Spleen (tissue), 11 donors: ENCODE data around the gene MED10. TPM values are rescaled to one million over a fixed set of nuclear protein-coding genes. Genes with fewer than 3 reads are reported as not detected.

ENCODE experiments used
- DNase-seq: peaks from one replicate; pipeline ENCODE4 v3.0.0-alpha.2; 2020
- H3K27ac ChIP-seq, 8 donors: fragments of 200-600 bp; sonication (generic) in 7 of 8; 1 replicate in 4 of 8; 2 replicates in 4 of 8; pipeline versions ENCODE4 v1.5.0 to v1.8.0; 2016 to 2021; ENCODE audit warnings: inconsistent platforms in 4 of 8, mild to moderate bottlenecking in 4 of 8, moderate library complexity in 1 of 8
- H3K27me3 ChIP-seq, 7 donors: fragments of 200-600 bp; sonication (generic) in 6 of 7; replicated peaks in 1 of 7; 1 replicate in 4 of 7; 2 replicates in 3 of 7; pipeline versions ENCODE4 v1.5.0 to v1.8.0; 2016 to 2021; ENCODE audit warnings: inconsistent platforms in 3 of 7, mild to moderate bottlenecking in 1 of 7
- H3K36me3 ChIP-seq, 6 donors: fragments of 200-600 bp; sonication (generic) in 5 of 6; 1 replicate in 4 of 6; 2 replicates in 2 of 6; pipeline versions ENCODE4 v1.5.0 to v1.8.0; 2016 to 2021; ENCODE audit warnings: inconsistent platforms in 2 of 6
- H3K4me1 ChIP-seq, 6 donors: fragments of 200-600 bp; sonication (generic) in 5 of 6; 1 replicate in 3 of 6; 2 replicates in 3 of 6; pipeline versions ENCODE4 v1.5.0 to v1.8.0; 2016 to 2021; ENCODE audit warnings: inconsistent platforms in 3 of 6
- H3K4me3 ChIP-seq, 8 donors: fragments of 200-600 bp; sonication (generic) in 7 of 8; 1 replicate in 4 of 8; 2 replicates in 4 of 8; pipeline versions ENCODE4 v1.5.0 to v1.8.0; 2016 to 2021; ENCODE audit warnings: inconsistent platforms in 4 of 8, mild to moderate bottlenecking in 4 of 8, moderate library complexity in 2 of 8
- H3K9me3 ChIP-seq, 8 donors: fragments of 200-600 bp; sonication (generic) in 7 of 8; 1 replicate in 4 of 8; 2 replicates in 4 of 8; pipeline versions ENCODE4 v1.5.0 to v1.8.0; 2016 to 2021; ENCODE audit warnings: inconsistent platforms in 4 of 8
- POLR2A ChIP-seq, 3 donors: fragments of 450-650 bp; IDR thresholded peaks; one replicate each; pipeline ENCODE4 v1.5.1; 2017; ENCODE audit warnings: antibody characterized with exemption in 3 of 3, mild to moderate bottlenecking in 1 of 3
- POLR2AphosphoS5 ChIP-seq, 3 donors: sonication (generic); formaldehyde crosslinking; IDR thresholded peaks; one replicate each; pipeline ENCODE4 v1.5.1; 2017; ENCODE audit warnings: antibody characterized with exemption in 3 of 3
- WGBS, 5 donors: extraction: QIAGEN DNeasy Blood & Tissue Kit in 3 of 5; methylation state at CpG; one replicate each; pipeline versions ENCODE4 v1.1.5 to v1.1.7; 2013 to 2018; 5-methylcytosine and 5-hydroxymethylcytosine counted together
- intact Hi-C: fragments of 100-400 bp; cut with DNase I; formaldehyde crosslinking; loops from one replicate; pipeline ENCODE4 v1.15.0; 2023; ENCODE audit warnings: low total_unique reads
- polyA plus RNA-seq, 3 donors: library from polyadenylated mRNA; stranded (reverse); fragments of 200-250 nt; gene quantifications; one replicate each; pipeline ENCODE4 v1.2.1, GENCODE V29; 2013
- total RNA-seq, 7 donors: library from RNA; depleted of rRNA in 3 of 7; stranded (reverse); fragments of >200 nt in 3 of 7; fragmentation: NEBNext Ultra II Directional in 4 of 7; extraction: Animal tissue kit (Norgen Biotek cat#: 25700) in 4 of 7; gene quantifications; one replicate each; pipeline versions ENCODE4 v1.1.0 to v1.2.1, GENCODE V29; 2016 to 2021
- TF ChIP-seq, protein P1 (sequence below), 11 experiments: fragments of 200-600 bp in 7 of 11; fragments of 450-650 bp in 4 of 11; sonication (generic) in 4 of 11; IDR thresholded peaks in 8 of 11; conservative IDR thresholded peaks in 3 of 11; 1 replicate in 7 of 11; 2 replicates in 4 of 11; pipeline versions ENCODE4 v1.4.0 to v1.8.0; 2016 to 2021; ENCODE audit warnings: antibody characterized with exemption in 11 of 11, inconsistent platforms in 4 of 11, mild to moderate bottlenecking in 1 of 11
- donor health status: healthy with polysubstance abuse.
- donor health status: DM: no; HTN: no; CAD: no; lungs with moderate emphysema.
- donor health status: DM: no; HTN: no; CAD: no.
- donor health status: Bipolar disorder and iron deficiency.
- donor health status: healthy.
- donor health status: DM: no; HTN: no; CAD: no.
- donor health status: DM: yes; HTN: yes; CAD: no.

The MED10 gene
- total and polyA plus RNA-seq, 10 donors, result 31.9 to 50.4 (median 43.6) TPM

DNA sequence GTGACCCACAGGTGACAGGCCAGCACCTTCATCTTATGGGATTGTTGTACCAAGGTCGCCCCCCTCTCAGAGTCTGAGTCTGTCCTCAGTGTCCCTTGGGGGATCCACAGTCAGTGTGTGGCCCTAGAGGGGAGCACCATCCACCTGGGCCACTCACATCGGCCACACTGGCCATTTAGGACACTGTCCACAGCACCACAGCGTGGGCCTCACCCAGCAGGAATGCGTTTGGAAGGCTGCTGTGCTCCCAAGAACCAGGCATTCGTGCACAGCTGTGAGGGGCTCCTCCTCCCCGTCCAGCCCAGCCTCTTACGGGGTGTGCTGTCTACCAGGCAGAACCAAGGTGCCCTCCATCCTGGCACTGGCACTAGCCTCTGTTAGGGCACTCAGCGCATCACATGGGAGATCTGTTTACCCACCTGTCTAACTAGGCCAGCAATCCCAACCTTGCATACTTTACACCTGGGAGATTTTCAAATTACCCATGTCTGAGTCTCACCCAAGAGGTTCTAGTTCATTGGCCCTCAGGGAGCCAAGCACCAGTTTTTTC, 45.8 kb upstream of the MED10 start:
- Histone ChIP-seq H3K27me3 (peaks cover 0 to 19% (median 0%) of the 10 kb centered on the region in 7 donors), H3K27ac (no peak overlapping the region), H3K4me1 (no peaks in the 10 kb centered on the region), H3K4me3 (no peak overlapping the region), H3K9me3 (no peaks in the 10 kb centered on the region), H3K36me3 (no peaks in the 10 kb centered on the region)
- TF ChIP-seq, protein P1, sequence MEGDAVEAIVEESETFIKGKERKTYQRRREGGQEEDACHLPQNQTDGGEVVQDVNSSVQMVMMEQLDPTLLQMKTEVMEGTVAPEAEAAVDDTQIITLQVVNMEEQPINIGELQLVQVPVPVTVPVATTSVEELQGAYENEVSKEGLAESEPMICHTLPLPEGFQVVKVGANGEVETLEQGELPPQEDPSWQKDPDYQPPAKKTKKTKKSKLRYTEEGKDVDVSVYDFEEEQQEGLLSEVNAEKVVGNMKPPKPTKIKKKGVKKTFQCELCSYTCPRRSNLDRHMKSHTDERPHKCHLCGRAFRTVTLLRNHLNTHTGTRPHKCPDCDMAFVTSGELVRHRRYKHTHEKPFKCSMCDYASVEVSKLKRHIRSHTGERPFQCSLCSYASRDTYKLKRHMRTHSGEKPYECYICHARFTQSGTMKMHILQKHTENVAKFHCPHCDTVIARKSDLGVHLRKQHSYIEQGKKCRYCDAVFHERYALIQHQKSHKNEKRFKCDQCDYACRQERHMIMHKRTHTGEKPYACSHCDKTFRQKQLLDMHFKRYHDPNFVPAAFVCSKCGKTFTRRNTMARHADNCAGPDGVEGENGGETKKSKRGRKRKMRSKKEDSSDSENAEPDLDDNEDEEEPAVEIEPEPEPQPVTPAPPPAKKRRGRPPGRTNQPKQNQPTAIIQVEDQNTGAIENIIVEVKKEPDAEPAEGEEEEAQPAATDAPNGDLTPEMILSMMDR (IDR thresholded peaks at IDR 0.05 in 8 of 11, conservative IDR thresholded peaks at IDR 0.05 in 3 of 11), result no peak
- TF ChIP-seq POLR2A (IDR thresholded peaks at IDR 0.05) (no peak), POLR2AphosphoS5 (IDR thresholded peaks at IDR 0.05) (no peak)
- intact Hi-C loops, result no loop called here
- WGBS, 5 donors, result 83 to 100% (median 92%) methylated on average over 2 to 8 of the region's 8 CpGs
- DNase-seq, result no peak

DNA sequence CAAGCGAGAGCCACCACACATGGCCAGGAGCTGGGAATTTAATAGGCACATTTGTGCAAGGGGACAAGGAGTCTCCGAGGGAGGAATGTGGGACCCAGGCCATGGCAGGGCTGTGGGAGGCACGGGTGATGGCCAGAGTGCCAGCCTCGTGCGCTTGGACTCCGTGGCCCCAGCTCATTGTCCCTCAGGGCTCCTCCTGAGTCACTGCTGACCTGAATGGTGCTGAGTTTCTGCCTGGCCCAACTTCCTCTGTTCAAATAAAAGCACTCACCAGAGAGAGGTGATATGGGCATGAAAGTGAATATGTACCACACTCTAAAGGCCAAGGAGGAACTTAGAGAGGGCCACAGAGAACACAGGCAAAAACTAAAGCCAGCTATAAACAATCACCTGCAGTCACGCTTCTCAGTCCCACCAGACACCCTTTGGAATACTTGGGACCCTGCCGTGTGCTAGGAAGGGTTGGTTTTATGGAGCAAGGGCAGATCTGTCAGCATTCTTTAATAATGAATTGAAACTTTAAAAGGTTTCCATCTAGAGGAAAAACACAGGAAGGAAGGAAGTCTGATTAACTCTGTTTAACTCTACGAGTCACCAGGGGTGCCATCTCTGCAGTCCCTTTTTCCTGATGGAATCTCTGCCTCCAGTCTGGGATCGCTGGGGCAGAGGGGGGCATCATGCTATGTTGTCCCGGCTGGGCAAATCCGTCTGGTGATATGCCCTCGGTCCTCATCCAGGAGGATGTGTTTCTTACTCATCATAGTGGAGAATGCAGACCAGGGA, 45.2 kb upstream of the MED10 start:
- 61 to 74% (median 64%) methylated on average over 8 to 13 of the region's 13 CpGs for WGBS, 5 donors
- H3K4me1 ChIP-seq, result no peaks in the 10 kb centered on the region
- no peak overlapping the region for H3K4me3 ChIP-seq
- H3K27ac ChIP-seq, result no peak overlapping the region
- peaks cover 0 to 19% (median 0%) of the 10 kb centered on the region in 7 donors for H3K27me3 ChIP-seq
- no peaks in the 10 kb centered on the region for H3K36me3 ChIP-seq
- TF ChIP-seq, protein P1 (IDR thresholded peaks at IDR 0.05 in 8 of 11, conservative IDR thresholded peaks at IDR 0.05 in 3 of 11), result no peak
- no peak for TF ChIP-seq POLR2A (IDR thresholded peaks at IDR 0.05)
- no peak for TF ChIP-seq POLR2AphosphoS5 (IDR thresholded peaks at IDR 0.05)
- H3K9me3 ChIP-seq, result no peaks in the 10 kb centered on the region
- intact Hi-C loops, result no loop called here
- no peak for DNase-seq

DNA sequence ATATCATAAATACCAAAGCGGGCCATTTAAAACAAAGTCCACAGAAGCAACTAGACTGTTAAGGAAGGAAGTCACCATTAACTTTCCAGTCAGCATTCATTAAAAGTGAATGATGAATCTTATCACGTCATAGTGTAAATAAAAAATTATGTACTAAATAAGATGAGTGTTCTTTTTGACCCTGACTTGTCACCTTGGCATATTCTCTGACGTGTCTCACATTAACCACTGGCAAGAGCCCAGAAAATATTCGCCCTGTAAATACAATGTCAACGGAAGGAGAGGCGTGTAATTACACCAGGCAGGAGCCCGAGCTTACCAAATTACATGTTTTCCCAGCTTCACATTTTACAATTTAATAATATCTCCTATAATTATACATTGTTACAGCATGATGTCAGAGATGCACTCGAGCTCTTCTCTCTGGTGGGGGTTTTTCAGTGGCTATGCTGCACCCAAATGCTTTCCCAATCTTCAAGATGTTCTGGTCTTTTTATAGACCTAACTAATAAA, 41.0 kb upstream of the MED10 start:
- TF ChIP-seq POLR2AphosphoS5 (IDR thresholded peaks at IDR 0.05) (no peak), POLR2A (IDR thresholded peaks at IDR 0.05) (no peak)
- TF ChIP-seq, protein P1 (IDR thresholded peaks at IDR 0.05 in 8 of 11, conservative IDR thresholded peaks at IDR 0.05 in 3 of 11), result no peak
- no peak overlapping the region for H3K4me3 ChIP-seq
- no peaks in the 10 kb centered on the region for H3K4me1 ChIP-seq
- peaks cover 0 to 7% (median 0%) of the 10 kb centered on the region in 7 donors for H3K27me3 ChIP-seq
- intact Hi-C loops, result no loop called here
- DNase-seq, result no peak
- WGBS, 5 donors, result 58 to 73% (median 68%) methylated on average over 8 of the region's 8 CpGs
- H3K27ac ChIP-seq, result no peak overlapping the region
- H3K9me3 ChIP-seq, result no peaks in the 10 kb centered on the region
- H3K36me3 ChIP-seq, result no peaks in the 10 kb centered on the region

DNA sequence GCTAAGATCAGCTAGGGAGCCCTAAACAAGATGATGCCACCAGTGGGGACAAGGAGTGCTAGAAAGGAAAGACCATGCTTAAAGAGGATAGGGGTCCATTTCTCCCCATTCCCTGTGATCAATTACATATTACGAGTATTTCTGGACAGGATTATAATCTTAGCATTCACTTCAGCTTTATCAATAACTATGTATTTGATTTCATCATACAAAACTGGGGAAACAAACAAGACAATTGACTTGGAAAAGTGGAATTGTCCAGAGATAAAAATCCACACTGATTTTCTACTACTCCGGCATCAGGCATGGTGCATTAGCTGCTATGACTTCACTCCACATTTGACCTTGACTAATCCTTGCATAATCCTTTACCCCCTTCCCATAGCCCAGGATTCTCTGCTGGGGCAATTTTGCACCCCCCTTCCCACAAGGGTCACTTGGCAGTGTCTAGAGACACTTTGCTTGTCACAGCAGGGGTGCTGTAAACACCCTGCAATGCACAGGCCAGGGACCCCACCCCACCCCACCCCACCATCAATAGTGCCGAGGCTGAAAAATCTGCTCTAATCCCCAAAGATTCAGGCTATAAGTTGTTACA, 40.4 kb upstream of the MED10 start:
- Histone ChIP-seq H3K27me3 (peaks cover 0 to 7% (median 0%) of the 10 kb centered on the region in 7 donors), H3K9me3 (no peaks in the 10 kb centered on the region), H3K4me1 (no peaks in the 10 kb centered on the region), H3K4me3 (no peak overlapping the region), H3K36me3 (no peaks in the 10 kb centered on the region), H3K27ac (no peak overlapping the region)
- intact Hi-C loops, result no loop called here
- no peak for TF ChIP-seq POLR2A (IDR thresholded peaks at IDR 0.05)
- TF ChIP-seq, protein P1 (IDR thresholded peaks at IDR 0.05 in 8 of 11, conservative IDR thresholded peaks at IDR 0.05 in 3 of 11), result no peak
- no peak for TF ChIP-seq POLR2AphosphoS5 (IDR thresholded peaks at IDR 0.05)
- DNase-seq, result no peak
- WGBS, 5 donors, result 78 to 89% (median 86%) methylated on average over 3 of the region's 3 CpGs
